ENCODE results near the gene CELF4.

Gene CELF4

DNA sequence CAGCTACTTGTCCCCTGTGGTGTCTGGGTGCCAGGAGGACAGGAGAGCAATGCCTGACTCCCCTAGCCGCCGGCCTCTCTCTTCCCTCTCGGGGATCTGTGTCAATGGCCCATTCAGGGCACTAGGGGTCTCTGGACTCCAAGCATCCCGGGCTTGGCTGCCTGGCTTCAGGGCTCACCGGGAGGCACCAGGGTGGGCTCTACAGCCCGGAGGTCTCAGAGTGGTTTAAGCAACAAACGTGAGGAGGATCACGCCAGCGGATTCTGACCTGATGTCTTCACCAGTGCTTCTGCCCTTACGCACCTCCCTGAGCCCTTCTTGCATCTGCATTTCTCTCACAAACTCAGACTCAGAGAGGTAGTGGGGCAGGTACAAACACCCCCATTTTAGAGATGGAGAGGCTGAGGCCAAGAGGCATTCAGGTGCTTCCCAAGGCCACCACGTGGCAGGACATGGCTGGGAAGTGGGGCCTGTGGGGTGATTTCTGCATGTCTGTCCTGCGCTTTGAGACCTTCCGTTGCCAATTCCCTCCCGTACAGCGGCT lies 243.0 kb downstream of the CELF4 start:
- no peak overlapping the region for H3K4me3 ChIP-seq (ENCODE audit: low read depth, low read length)
- DNase-seq (ENCODE audit: low read depth, low spot score) = no peak
- POLR2A ChIA-PET = no interaction called here
- peak; percentile 84 for TF ChIP-seq CTCF (IDR thresholded peaks at IDR 0.05; ENCODE audit: insufficient read depth, low read length, missing control alignments)
- CTCF ChIA-PET = interaction anchor here (0.8 to 4.9 kb wide), 9 partner anchors 8 to 380 kb away, joined by 3 to 47 read pairs (median 7); no protein-coding TSS in a partner anchor

DNA sequence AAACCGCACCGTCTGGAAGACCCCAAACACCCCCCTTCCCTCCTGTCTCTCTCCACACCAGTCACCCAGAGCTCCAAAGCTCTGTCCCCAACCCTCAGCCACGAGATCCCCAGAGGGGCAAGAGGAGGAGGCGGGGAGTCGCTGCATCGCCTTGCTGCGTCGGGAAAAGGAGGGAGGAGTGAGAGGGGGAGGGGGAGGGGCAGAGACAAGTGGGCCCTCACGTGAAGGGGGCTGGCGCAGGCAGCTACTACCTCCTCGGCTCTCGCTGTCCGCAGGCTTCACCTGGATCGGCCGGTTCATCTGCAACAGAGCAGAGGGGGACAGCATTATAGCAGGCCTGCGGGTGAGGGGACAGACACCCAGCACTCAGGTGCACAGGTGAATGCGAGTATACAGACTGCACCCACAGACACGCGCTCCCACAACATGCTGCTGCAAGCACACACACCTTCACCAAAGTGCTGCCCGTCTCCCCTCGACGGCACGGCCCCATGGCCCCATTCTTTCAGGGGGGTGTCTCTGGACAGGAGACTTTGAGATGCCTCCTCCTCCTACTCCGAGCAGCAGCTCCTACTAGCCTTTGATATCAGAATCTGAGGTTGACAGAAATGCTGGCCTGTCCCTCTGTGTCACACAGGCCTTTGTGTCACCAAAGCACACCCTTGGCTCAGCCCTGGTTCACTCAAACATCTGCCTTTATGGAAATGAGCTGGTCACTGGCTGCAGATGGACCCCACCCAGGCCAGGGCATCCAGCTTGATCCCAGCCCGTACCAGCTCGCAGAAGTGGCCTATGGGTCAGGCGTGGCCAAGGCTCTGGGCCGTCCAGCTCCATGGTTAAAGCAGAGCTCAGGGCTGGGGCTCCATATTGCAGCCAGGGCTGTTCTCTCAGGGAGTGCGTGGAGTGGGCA lies 243.8 kb downstream of the CELF4 start:
- no peak for DNase-seq (ENCODE audit: low read depth, low spot score)
- POLR2A ChIA-PET = no interaction called here
- no peak for TF ChIP-seq CTCF (IDR thresholded peaks at IDR 0.05; ENCODE audit: insufficient read depth, low read length, missing control alignments)
- no peak overlapping the region for H3K4me3 ChIP-seq (ENCODE audit: low read depth, low read length)
- CTCF ChIA-PET = interaction anchor here (0.5 to 4.9 kb wide), 8 partner anchors 8 to 467 kb away, joined by 3 to 47 read pairs (median 4); no protein-coding TSS in a partner anchor

GRCh38 chr18:37320317-37320716 lies 245.3 kb downstream of the CELF4 start:
- H3K4me3 ChIP-seq (ENCODE audit: low read depth, low read length) = no peak overlapping the region
- ChIA-PET POLR2A (no interaction called here), CTCF (interaction anchor here (4.9 kb wide), 1 partner anchor 22 kb away, joined by 32 read pairs; no protein-coding TSS in a partner anchor)
- TF ChIP-seq CTCF (IDR thresholded peaks at IDR 0.05; ENCODE audit: insufficient read depth, low read length, missing control alignments) = no peak
- DNase-seq (ENCODE audit: low read depth, low spot score) = no peak

DNA sequence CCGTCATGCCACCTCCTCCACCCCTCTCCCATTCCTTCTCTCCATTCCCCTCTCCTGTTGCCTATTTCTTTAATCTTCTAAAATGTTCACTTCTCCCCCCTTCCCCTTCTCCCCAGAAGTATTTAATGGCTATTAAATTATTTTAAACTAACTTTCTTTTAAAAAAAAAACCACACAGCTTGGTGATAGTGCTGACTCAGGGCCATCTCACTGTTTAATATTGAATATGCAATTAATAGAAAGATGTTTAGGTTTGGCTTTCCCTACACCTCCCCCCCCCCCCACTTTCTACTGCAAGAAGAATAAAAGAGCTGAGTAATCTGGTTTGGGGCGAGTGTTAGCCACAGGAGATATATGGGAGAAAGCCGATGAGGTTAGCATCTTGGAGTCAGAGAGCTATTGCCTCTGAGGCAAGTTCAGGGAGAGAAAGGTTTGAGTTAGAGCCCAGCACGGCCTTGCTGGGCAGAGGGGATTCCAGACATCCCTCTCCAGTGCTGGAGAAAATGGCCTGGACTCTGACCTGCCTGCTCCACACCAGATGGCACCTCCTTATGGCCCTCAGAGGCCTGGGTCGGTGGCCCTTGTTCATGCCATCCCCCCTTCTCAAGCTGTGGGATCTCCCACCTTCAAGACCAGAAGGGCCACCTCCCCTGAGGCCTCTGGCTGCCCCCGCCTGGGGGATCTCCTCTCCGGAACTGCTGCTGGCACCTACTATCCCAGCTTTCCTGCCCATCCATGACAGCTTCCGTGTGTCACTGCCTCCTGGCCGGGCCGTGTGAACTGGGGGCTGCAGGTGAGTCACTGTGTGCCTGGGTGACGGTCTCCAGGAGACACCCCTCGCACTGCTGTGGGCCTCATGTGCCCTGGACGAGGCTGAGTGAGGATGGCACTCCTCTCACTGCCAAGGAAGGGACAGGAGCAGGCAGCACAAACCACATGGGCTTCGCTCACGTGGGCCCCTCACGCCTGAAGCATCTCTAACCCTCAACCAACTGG lies 246.9 kb downstream of the CELF4 start:
- ChIA-PET POLR2A (no interaction called here), CTCF (interaction anchor here (1.5 kb wide), 2 partner anchors 10 to 376 kb away, joined by 3 read pairs; no protein-coding TSS in a partner anchor)
- no peak overlapping the region for H3K4me3 ChIP-seq (ENCODE audit: low read depth, low read length)
- DNase-seq (ENCODE audit: low read depth, low spot score) = no peak
- no peak for TF ChIP-seq CTCF (IDR thresholded peaks at IDR 0.05; ENCODE audit: insufficient read depth, low read length, missing control alignments)

DNA sequence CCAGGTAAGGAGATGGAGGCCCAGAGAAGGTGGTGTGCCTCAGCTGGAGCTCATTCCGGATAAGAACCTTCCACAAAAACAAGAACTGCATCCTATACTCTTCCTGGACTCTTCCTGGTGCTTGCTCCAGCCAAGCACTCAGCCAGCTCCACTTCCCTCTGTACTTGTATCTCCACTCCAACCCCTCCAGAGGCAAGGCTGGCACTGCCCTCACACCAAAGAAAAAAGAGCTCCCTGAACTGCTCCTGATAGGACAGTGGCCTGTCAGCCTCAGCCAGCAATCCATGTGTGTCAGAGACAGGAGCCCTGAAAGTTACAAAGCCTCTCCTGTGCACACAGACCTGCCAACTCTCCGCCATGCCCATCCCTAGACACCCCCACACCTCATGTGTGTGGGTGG lies 248.1 kb downstream of the CELF4 start:
- no peak overlapping the region for H3K4me3 ChIP-seq (ENCODE audit: low read depth, low read length)
- ChIA-PET CTCF (interaction anchor here (1.0 to 1.5 kb wide), 2 partner anchors 8 to 25 kb away, joined by 3 read pairs; no protein-coding TSS in a partner anchor), POLR2A (no interaction called here)
- no peak for DNase-seq (ENCODE audit: low read depth, low spot score)
- no peak for TF ChIP-seq CTCF (IDR thresholded peaks at IDR 0.05; ENCODE audit: insufficient read depth, low read length, missing control alignments)

Measured in AG04449 (cell line).